Stimulated activated CD8-positive, alpha-beta memory T cell treated with anti-CD3 and anti-CD28 coated beads, Interleukin-12 subunit alpha, Interleukin-12 subunit beta, amount 100 ng/mL, for 24 hours (primary cell): ENCODE measurements around the gene FAM200C.

Experiments
- DNase-seq: peaks from one replicate; pipeline ENCODE4 v3.0.0-alpha.2; 2020; ENCODE audit errors: extremely low read depth

Gene FAM200C

DNA sequence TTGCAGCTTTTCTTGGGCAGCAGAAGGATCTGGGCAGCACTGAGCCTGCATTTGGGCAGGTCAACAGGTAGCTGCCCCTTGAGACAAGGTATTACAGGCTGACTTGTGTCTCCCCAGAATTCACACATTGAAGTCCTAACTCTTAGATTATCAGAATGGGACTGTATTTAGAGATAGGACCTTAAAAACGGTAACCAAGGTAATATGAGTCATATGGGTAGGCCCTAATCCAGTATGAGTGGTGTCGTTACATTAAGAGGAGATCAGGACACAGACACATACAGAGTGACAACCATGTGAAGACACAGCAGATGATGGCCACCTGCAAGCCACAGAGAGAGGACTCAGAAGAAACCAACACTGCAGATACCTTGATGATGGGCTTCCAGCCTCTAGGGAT lies 32.6 kb downstream of the FAM200C start:
- no peak for DNase-seq

DNA sequence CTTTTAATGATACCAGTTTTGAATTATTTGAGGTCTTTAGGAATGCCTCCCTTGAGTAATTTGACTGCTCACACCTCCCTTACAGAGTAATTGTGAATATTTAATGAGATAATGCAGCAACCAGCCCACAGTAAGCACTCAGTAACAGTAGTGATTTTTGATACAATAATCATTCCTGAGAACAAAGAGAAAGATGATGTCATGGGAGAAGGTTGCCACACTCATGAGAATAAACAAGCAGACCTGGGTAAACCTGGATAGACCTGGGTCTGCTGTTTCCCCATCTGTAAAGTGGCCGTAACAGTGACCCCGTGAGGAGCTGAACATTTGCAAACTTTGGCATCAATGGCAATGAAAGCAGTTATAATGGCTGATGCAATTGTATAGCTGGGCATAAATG lies 33.6 kb downstream of the FAM200C start:
- DNase-seq, result no peak

DNA sequence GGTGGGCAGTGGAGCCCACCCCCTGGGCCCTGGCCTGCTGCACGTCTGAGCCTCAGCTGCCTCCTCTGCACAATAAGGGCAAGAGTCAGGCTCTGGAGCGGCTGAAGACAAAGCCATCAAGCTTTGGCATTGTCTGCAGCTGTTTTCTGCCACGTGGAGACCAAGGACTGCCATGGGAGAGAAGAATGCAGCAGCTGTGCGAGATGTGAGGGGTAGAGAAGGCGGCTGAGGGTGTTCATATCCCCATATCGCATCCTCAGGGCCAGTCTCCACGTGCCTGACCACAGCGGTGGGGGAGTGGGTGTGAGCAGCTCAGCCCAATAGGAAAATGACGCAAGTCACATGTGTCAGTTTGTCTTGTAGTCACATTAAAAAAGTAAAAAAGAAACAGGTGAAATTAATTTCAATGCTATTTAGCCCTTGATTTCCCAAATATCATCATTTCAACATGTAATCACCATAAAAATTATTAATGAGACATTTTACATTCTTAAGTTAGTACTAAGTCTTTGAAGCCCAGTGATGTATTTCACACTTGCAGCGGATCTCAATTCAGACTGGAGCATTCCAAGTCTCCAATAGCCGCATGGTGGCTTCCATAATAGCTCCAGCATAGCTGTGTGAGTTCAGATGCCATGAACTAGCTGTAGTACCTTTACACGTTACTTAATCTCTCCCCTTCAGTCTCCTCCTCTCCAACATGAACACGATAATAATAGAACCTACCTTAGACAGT lies 36.0 kb downstream of the FAM200C start:
- DNase-seq, result no peak

DNA sequence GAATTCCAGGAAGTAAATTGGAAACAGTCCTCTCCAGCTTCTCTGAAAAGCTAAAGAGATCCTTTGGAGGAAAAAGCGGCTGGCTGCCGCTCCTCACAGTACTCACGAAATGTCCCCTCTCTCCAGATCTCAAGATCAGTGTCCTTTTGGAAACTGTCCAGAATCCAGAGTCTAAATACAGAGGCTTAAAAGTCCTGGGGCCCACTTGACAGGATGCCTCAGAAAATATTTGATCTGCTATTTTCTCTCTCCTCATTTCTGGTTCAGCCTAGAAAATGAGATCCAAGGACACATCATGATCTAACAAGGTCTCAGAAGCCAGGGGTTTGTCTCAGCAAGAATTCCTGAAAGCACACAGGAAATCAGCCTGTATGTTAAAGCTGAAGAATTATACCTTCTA lies 36.6 kb downstream of the FAM200C start:
- no peak for DNase-seq

DNA sequence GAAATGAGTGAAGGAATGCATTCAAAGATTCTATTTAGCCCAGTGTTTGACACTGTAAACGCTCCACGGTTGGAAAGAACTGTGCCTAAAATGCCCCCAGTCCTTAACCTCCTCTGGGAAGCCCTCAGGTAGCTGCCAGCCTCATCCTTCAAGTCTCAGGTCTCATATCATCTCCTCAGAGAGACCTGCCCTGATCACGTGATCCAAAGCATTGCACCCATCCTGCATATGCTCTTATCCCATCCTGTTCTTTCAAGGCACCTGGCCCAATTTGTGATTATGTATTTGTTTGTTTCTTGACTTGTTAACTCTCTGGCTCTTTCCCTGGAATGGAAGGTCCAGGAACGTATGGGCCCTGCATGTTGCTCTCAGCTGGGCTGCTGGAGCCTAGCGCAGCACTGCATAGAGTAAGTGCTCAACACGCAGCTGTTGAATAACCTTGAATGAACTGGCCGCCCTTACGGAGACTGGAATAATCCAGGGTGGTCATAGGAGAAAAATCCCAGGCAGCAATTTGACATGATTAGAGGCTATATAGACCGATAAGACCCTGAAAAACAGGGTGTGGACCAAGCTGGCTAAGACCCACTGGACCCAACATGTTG lies 38.1 kb downstream of the FAM200C start:
- no peak for DNase-seq

DNA sequence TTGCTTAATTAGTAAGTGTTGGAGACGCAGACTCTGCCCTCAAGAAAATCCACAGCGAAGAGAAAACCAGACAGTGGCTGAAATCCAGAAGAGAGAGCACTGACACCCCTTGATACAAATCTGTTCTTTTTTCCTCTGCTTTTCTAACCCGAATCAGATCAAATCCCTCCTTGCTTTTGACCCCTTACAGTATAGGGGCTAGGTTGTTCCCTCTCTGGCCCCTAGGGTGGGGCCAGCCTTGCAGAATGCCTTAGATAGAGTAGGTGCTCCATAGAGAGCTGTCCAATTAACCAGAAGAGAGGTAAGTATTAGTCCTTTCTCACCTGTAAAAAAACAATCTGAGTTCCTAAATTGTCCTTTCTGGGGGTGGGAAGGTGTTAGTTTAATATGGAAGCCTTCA lies 39.5 kb downstream of the FAM200C start:
- DNase-seq, result no peak

DNA sequence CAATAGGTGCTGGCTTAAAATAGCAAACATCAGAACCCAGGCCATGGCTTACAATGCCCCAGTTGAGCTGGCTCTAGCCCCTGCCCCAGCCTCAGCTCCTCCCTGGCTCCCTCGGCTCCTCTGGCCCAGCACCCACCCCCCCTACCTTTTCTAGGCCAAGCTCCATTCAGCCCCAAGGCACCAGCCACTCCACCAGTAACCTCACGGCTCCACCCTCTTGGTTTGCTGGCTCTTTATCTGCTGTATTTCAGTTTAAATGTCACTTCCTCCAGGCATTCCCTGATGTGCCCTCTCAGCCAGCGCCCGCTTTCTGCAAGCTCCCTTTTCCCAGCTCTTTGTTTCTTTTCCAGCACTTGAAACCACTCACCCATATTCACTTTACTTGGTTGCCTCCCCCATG lies 40.0 kb downstream of the FAM200C start:
- DNase-seq, result no peak

DNA sequence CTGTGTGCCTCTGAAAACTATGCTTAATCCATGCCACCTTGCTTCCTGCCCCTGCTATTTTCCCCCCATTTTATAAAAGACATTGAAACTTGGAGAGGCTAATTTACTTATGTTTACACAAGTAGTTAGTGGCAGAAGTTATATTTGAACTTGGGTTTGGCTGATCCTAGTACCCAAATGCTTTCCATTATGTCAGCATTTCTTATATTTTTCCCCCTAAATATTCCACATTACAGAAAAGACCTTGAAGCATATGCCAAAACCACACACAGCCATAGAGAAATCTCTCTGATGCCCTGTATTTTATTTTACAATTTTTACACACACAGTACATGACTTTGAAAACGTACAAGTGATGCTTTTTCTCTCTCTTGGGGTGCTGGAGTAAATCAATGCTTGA lies 40.6 kb downstream of the FAM200C start:
- DNase-seq, result no peak

DNA sequence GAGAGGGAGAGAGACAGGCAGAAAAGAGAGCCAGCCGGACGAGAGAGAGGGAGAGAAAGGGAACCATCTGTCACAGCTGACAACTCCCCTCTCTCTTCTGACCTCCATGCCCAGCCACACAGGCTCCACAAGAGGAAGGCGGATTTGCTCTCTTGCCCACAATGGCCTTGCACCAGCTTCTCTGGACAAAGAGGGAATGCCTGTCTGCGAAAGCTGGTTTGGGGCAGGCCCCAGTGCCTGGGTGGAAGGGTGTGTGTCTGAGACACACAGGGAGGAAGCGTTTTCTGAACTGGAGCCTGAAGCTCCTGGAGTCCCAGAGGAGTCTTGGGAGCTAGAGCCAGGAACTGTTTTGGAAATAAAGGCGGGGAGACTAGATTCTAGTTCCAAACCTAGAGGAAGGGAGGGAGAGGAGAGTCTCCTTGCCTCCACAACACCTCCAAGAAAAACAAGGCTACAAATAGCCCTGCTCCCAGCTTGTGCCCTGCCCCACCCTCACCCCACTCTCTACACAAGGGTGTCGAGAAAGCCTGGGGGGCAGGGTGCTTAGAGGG lies 41.9 kb downstream of the FAM200C start:
- DNase-seq, result no peak

DNA sequence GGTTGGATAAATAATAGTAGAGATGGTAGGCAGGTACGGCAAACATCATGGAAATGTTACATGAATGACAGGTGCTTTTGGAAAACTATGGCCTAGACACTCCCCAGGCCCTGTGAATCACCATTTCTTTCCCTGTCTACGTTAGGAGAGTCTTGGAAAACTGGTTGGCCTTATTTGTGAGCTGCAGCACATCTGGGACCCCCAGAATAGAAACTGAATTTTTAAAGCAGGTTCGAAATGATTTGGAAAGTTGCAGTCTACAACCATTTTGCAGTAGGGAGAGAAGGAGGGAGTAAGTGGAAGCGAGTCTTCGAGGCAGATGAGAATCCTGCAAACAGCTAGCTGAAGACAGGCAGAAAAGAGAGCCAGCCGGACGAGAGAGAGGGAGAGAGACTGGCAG lies 42.5 kb downstream of the FAM200C start:
- DNase-seq, result no peak

DNA sequence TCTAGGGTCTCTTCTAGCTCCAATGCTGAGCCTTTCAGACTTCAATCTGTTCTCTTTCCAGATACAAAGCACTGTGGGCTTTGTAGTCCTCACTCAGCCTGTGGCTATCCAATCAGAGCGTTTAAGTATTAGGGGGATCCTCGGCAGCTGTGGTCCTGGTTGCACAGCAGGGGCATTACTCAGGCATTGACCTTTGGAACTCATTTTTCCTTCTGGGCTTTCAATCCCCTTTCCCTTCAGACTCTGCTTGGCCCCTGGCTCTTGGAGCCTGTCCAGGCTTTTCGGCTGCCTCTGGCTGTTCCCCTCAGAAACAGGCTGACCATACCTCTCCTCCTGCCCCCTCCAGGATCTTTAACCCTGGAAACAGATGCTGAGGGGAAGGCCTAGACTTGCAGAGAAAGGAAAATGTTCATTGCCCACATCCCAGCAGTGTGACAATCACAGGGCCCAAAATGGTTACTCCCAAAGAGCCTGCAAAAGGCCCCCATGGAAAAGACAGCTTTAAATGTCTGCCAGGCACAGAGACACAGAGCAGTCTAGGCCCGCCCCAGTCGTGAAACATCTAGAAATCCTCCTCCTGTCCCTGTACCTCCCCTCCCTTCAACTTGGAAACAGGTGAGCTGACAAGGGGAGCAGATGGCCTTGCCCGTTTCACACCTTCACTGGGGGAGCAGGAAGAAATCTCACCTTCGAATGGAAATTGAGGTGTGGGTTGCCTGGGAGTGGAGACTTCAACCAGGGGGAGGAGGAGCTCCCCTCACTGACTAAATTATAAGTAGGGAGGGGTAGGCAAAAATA lies 43.1 kb downstream of the FAM200C start:
- DNase-seq, result no peak

DNA sequence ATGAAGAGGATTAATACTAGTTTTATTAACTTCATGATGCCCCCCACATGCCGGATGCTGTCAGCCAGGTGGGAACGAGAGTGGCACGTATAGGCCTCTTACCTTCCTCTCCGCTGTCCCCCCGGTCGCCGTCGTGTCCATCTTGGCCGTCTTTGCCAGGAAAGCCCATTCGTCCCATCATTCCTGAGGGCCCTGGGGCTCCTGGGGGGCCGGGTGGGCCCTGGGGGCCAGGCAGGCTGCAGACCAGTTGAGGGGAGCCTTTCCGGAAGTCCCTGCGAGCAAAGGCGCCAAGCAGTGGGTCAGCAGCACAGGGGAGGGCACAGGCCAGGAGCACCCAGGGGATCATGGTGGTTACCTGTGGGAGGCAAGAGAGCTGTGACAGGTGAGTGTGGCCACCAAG lies 45.2 kb downstream of the FAM200C start:
- no peak for DNase-seq

DNA sequence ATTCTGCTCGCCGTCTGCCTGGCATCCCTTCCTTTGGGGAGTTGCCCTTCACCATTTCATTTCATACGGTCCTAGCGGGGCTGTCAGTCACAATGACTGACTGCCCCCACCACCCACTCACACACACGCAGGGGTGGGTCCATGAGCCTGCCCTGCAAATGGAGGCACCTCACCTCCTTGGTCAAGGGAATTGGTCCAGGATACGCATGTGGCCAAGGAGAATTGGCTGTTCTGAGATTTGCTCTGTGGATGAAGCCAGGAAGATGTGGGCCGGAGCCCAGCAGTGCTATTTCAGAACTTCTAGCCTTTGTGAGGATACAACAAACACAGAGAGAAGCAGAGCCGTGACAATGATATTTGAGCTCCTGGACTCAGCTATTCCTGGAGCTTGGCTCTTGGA lies 46.5 kb downstream of the FAM200C start:
- DNase-seq, result no peak

DNA sequence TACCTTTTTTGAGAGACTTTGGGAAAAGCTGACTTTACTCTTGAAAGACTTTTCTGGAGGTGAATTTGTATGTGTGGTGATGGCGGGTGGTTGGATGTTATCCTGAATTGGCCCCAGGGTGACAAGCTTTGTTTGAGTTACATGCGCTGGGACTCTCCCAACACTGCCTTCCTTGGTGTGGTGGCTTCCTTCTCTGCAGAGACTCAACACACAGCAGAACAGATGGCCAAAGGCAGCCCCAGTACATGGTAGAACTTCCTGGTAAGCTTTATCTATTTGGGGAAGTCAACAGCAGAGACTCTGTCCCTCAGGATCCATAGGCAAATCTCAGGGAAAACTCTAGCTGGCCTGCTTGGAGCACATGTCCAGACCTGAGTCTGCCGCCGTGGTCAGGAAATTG lies 47.5 kb downstream of the FAM200C start:
- DNase-seq, result no peak

DNA sequence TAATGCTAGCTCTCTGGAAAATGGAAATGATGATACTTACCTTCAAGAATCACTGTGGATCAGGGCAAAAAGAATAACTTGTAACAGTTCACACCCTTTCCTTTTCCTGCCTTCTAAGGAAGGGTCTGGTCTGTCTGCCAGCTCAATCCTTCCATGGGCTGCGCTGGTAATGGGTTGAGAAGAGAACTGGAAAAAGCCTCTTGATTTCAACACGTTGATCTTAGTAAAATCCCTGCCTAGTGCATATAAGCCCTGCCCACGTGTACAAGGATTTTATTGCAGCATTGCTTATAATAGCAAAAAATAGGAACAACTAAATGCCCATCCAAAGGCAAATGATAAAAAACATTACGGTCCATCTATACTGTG lies 49.9 kb downstream of the FAM200C start:
- no peak for DNase-seq

DNA sequence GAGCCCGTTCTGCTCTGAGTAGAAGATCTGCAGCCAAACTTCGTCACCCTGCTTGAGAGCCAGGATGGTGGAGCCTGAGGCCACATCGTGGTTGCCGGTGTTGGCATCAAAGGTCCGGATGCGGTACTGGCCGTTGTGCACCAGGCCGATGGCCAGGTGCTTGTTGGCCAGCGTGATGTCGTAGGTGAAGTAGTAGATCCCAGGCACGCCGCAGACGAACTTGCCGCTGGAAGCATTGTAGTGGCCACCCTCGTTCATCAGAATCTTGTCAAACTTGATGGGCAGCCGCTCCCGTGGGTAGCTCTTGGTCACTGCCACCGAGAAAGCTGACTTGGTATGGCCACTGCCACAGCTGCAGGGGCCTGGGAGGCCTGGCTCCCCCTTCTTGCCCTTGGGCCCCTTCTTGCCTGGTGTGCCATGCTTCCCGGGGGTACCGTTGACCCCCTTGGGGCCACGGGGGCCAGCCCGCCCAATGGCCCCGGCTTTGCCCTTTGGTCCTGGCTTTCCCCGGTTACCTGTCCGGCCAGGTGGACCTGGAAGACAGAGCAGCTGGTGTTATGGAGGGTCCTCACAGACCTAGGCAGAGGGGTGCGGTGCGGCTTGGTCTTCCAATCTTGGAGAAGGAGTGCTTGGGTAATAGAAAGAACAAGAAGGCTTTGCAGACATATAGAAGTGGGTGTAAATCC lies 50.5 kb downstream of the FAM200C start:
- DNase-seq, result no peak

DNA sequence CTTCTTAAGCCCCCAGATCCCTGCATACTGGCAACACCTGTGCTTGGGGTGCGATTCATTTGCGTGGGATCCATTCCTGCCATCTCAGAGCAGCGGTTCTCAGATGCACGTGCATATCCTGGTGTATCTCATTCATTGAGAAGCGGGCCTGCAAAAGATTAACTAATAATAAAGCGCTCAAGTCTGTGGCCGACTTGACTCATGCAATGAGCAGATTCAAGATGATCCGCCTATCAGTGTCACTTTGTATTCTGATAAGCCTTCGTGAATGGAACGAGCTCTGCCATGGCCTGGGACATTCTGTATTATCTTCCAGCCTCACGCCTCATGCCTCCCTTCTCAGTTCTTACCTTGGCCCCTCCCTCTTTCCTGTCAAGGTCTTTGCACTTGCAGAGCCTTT lies 51.8 kb downstream of the FAM200C start:
- DNase-seq, result no peak

DNA sequence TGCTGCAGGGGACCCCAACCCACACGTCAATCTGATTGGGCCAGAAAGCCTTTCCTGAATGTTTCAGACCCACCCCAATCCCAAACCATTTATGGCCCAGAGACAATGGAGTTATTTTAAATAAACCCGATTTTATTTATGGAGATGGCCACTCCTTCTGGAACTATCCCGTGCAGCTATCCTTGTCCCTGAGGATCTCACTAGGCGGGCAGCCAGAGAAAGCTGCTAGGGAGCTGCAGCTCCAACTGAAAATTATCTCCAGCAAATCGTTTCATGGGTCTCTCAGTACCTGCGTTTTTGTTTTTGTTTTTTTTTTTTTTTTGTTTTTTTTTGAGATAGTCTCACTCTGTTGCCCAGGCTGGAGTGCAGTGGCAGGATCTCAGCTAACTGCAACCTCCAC lies 52.4 kb downstream of the FAM200C start:
- no peak for DNase-seq
